NT2/D1 (cell line): ENCODE measurements around the gene METTL15.

Experiments used
- SUZ12 ChIP-seq: IDR thresholded peaks from 2 replicates; pipeline ENCODE4 v1.6.1; 2011; ENCODE audit not compliant: insufficient read length, insufficient read depth; ENCODE audit errors: extremely low read depth
- ZNF274 ChIP-seq: IDR thresholded peaks from 2 replicates; pipeline ENCODE4 v1.6.1; 2011; ENCODE audit warnings: mild to moderate bottlenecking, low read depth, low read length

DNA sequence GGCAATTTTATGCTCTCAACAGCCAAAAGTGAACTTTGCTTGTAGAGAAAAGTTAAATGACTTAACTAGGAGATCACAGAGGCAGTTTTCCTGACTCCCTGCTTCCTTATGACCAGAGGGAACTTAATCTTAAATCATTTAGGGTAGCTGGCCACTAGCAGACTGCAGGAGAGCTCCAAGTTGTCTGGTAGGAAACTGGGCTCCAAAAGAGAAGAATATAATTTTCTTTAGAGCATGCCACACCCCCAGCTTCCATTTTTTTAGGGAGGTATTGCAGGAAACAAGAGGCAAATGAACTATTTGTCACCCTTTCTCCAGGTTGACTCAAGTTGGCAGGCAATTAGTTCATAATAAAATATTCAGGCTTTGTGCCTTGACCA is 2.6 kb downstream of the METTL15 start:
- TF ChIP-seq SUZ12: no peak
- TF ChIP-seq ZNF274: no peak
